SH-SY5Y (cell line): ENCODE data around the gene SYNE3.
A peak's percentile ranks its signal among the peaks of the same experiment; 100 is the strongest.

ENCODE experiments used
- GATA2 ChIP-seq: IDR thresholded peaks from 2 replicates; pipeline ENCODE4 v1.6.1; 2011; ENCODE audit warnings: mild to moderate bottlenecking, low read depth, low read length
- GATA3 ChIP-seq: IDR thresholded peaks from 2 replicates; pipeline ENCODE4 v1.6.1; 2011; ENCODE audit warnings: low read depth, mild to moderate bottlenecking, low read length, moderate library complexity

Gene SYNE3

GRCh38 chr14:95508377-95508776 lies 8.1 kb downstream of the SYNE3 start:
- TF ChIP-seq GATA2 (0 out of 2 replicates have a peak, but pooled peaks have one; percentile 37), GATA3 (no peak; the same call in 1 of the 2 replicates)

GRCh38 chr14:95507701-95508103 lies 8.7 kb downstream of the SYNE3 start:
- no peak for TF ChIP-seq GATA2
- TF ChIP-seq GATA3: no peak

GRCh38 chr14:95507174-95507573 lies 9.3 kb downstream of the SYNE3 start:
- TF ChIP-seq GATA2: no peak
- no peak for TF ChIP-seq GATA3

GRCh38 chr14:95505030-95505589 lies 11.3 kb downstream of the SYNE3 start:
- TF ChIP-seq GATA2 (no peak), GATA3 (no peak)

GRCh38 chr14:95504135-95505029 lies 12.1 kb downstream of the SYNE3 start:
- TF ChIP-seq GATA2 (no peak), GATA3 (no peak)

GRCh38 chr14:95503365-95504134 lies 12.9 kb downstream of the SYNE3 start:
- TF ChIP-seq GATA2 (no peak), GATA3 (no peak)

- peak; percentile 30; the same call in 1 of the 2 replicates for TF ChIP-seq GATA2
- TF ChIP-seq GATA3: no peak
Measured at GRCh38 chr14:95502381-95502950, 14.0 kb downstream of the SYNE3 start.

GRCh38 chr14:95500772-95501401 lies 15.6 kb downstream of the SYNE3 start:
- TF ChIP-seq GATA3 (no peak), GATA2 (no peak)

GRCh38 chr14:95500201-95500681 lies 16.2 kb downstream of the SYNE3 start:
- TF ChIP-seq GATA3 (no peak), GATA2 (no peak)

- TF ChIP-seq GATA3 (no peak), GATA2 (no peak)
Measured at GRCh38 chr14:95499354-95499750, 17.1 kb downstream of the SYNE3 start.

- TF ChIP-seq GATA3 (no peak), GATA2 (no peak)
Measured at GRCh38 chr14:95498622-95499353, 17.7 kb downstream of the SYNE3 start.

- TF ChIP-seq GATA2 (no peak; the same call in 1 of the 2 replicates), GATA3 (no peak)
Measured at GRCh38 chr14:95497561-95498011, 18.9 kb downstream of the SYNE3 start.
